Cardiac fibroblast (primary cell): ENCODE results near the gene RPUSD4.
A peak's percentile ranks its signal among the peaks of the same experiment; 100 is the strongest.

Experiments
- DNase-seq, 2 donors: peaks; one replicate each; pipeline versions ENCODE4 v3.0.0 to v3.0.0-alpha.2; 2010; ENCODE audit warnings: low read depth in 2 of 2
- H3K4me3 ChIP-seq, 2 donors: replicated peaks in 1 of 2; 1 replicate in 1 of 2; 2 replicates in 1 of 2; pipeline ENCODE4 v1.5.1; 2011; ENCODE audit warnings: low read depth in 2 of 2, low read length in 2 of 2, mild to moderate bottlenecking in 2 of 2, moderate library complexity in 1 of 2
- TF ChIP-seq, protein P1 (sequence below): IDR thresholded peaks from one replicate; pipeline ENCODE4 v1.5.1; 2011; ENCODE audit warnings: low read depth, mild to moderate bottlenecking, low read length, inconsistent platforms

RPUSD4 gene

DNA sequence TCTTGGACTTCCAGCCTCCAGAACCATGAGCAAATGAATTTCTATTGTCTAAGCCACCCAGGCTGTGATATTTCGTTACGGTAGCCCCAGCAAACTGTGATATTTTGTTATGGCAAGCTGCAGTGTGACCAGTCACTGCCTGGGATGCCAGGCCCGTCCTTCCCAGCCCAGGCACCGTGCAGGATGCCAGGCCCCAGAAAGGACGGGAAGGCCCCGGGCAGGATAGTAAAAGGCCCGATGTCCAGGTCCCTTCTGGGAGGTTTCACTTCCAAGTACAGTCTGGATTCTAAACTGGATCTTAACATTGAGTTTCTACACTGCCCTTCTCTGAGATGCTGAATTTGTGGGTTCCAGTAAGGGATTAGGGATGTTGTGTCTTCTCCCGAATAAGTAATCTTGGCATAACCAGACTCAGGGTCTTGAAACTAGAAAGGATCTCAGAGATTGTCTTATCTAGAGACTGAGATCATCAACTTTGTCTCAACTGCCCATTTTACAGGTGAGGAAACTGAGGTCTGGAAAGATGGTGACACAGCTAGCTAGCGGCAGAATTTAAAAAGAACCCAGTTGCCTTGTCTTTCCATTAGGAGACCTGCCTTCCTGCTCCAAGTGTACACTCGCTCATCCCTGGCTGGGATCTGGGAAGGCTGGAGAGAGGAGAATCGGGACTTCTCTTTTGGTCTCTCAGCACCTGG, 19.9 kb downstream of the RPUSD4 start:
- TF ChIP-seq, protein P1, sequence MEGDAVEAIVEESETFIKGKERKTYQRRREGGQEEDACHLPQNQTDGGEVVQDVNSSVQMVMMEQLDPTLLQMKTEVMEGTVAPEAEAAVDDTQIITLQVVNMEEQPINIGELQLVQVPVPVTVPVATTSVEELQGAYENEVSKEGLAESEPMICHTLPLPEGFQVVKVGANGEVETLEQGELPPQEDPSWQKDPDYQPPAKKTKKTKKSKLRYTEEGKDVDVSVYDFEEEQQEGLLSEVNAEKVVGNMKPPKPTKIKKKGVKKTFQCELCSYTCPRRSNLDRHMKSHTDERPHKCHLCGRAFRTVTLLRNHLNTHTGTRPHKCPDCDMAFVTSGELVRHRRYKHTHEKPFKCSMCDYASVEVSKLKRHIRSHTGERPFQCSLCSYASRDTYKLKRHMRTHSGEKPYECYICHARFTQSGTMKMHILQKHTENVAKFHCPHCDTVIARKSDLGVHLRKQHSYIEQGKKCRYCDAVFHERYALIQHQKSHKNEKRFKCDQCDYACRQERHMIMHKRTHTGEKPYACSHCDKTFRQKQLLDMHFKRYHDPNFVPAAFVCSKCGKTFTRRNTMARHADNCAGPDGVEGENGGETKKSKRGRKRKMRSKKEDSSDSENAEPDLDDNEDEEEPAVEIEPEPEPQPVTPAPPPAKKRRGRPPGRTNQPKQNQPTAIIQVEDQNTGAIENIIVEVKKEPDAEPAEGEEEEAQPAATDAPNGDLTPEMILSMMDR, result no peak
- no peak for DNase-seq
- no peak overlapping the region for H3K4me3 ChIP-seq

DNA sequence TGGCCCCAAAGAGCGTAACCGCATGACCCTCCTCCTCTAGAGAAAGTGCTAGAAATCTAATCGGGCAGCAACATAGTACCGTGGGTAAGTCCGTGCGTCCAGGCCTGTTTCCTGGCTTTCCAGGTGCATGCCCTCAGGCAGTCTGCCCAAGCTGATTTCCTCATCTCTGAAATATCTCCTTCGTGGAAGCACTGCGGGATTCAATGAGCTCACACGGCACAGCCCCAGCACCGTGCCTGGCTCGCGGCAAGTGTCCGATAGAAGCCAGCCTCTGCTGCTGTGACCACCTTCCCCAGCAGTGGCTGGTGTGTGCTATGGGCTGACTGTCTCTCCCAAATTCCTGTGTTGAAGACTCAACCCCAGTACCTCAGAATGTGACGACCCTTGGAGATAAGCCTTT, 20.7 kb downstream of the RPUSD4 start:
- TF ChIP-seq, protein P1, result no peak
- DNase-seq, result no peak
- no peak overlapping the region for H3K4me3 ChIP-seq

DNA sequence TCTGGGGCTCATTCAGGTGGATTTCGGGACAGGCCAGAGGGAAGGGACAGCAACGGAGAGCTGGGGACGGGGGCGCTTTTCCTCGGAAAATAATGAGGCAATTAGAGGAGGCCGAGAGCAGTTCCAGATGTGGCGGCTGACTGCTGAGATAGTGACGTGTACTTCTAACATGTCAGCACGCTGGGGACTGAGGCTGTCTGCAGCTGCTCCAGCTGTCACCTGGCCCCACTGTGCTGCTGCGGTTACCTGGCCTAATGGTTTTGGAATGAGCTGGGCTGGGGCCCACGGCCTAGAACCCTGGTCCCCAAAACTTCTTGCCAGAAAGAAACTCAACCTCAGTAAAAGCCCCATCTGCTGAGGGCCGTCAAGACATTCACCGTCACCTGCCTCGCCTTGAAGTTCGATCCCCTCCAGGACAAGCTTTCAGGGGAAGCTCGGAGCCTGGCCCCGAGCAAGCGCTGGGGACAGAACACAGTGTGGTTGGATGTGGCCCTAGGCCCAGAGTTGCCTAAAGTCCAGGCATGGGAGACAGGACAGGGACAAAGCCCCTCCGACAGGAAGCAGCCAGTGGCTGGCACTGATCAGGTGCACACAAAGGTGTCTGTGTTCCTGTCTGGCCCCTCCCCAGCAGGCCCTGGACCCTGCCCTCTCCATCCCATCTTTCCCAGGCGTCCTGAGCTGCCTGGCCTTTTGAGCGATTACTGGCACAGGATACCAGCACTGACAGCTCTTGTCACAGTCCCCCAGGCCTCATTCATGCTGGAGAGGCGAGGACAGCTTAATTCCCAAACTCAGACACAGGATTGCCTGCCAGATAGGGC, 22.1 kb downstream of the RPUSD4 start:
- no peak overlapping the region for H3K4me3 ChIP-seq
- TF ChIP-seq, protein P1, result no peak

DNA sequence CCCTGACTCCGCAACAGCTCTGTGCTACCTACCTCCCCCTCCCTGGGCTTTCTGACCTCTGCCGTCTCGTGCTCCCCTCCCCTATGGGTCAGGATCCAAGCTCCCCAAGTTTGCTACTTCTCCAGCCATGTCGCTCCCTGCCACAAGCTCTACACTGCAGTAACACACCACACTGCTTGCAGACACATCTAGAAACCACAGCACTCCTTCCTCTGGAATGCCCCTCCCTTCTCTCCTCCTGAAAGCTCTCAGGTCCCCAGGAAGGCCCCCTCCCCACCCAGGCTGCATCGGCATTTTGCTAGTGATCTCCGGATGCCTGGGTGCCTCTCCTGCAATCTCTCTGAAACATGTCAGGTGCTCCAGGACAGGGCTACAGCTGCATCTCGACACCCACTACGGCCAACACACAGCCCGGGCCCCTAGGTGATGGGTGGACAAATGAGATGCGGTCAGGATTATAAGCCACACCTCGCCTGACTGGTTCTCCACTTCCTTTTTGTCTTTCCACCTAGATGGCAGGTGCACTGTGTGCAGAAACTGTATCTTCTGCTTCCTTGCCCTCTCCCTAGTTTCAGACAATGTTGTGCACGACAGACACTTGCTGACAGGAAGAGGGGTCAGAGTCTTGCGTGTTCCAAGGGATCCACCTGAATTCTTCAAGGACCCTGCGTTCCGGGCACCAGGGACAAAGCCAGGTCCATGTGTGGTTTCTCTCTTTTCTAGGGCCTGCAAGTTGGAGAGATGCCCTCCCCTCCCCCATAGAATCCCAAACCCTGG, 22.9 kb downstream of the RPUSD4 start:
- H3K4me3 ChIP-seq, result no peak overlapping the region
- TF ChIP-seq, protein P1, result no peak
- no peak for DNase-seq

More for the DNA sequence above, 22.1 kb downstream of the RPUSD4 start:
- DNase-seq, result no peak

DNA sequence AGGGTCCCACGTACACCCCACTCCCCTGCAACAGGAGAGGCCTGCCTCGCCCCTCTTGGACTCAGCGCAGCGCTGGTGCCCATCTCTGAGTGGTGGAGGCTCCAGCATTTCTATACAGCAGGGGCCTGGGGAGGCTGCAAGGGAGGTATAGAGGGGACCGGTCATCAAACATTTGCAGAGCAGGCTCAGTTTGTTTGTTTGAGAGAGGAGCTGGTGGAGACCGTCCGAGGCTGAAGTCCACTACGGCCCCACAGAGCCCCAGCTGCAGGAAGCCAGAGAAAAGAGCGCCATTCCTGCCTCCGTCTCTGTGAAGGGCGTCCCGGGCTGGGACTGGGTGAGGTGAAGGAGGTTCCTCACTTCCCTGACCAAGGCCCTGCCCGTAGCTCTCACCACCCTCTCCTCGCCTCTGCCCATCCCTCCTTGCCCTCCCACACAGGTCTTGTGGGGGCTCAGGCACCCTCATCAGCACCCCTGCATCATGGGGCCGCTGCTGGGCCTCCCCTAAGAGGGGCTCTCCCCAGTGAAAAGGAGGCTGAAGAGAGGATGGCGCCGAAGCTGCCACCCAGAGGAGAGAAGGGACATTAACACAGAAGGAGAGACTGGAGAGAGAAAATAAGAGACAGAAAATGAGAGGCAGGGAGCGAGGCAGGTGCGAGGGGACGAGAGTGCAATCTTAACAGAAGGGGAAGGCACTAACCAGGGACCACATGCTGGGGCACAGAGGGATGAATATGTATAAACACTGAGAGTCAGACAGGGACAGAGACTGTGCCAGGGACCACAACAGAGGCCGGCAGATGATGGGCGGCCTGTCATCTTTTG, 24.5 kb downstream of the RPUSD4 start:
- TF ChIP-seq, protein P1, result no peak
- no peak overlapping the region for H3K4me3 ChIP-seq
- DNase-seq, result peak in 1 of 2 donors; percentile 18

DNA sequence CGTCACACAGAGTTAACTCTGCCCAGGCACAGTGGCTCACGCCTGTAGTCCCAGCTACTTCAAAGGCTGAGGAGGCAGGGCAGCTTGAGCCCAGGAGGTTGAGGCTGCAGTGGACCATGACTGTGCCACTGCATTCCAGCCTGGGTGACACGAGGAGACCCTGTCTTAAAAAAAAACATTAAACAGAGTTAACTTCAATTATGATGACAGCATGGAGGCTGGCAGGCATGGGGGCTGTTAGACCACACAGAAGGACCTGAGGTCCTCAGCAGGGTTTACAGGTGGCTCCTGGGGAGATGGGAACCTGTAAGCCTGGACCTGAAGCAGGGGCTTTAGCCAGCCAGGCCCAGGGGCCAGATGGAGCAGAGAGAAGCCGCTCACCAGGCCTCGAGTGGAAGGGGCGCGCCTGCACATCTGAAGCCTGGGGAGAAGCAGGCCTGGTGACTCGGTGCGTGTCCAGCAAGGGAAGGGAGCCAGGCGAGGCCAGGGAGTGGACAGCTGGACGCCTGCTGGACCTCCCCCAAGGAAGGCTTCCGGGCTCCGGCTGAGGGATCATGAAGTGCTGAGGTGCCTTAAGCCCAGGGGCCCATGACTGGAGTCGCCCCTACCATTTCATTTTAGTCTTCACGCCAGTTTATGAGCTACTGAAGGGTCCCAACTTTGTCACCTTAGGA, 25.3 kb downstream of the RPUSD4 start:
- no peak overlapping the region for H3K4me3 ChIP-seq
- TF ChIP-seq, protein P1, result no peak
- DNase-seq, result peak in 1 of 2 donors; percentile 20
